ENCODE data around the gene ZBTB20.

Gene ZBTB20

DNA sequence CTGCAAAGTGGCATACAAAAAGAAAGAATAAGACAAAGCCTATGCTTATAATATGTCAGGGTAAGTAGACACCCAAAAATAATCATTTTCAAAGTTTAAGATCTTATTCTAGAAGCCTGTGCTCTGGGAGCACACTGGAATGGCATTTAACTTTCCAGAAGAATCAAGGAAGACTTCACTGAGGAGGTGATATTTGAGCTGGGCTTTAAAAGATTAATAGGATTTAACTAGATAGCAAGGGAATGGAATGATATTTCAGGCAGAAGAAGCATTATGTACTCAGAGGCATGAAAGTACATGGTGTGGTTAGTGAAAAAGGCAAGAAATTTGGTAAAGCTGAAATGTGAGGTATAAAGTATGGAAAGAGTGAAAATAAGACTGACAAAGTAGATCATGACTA, 106.8 kb downstream of the ZBTB20 start:
- no peaks in the 10 kb centered on the region for H3K9me3 ChIP-seq (ENCODE audit: control insufficient read depth in 2 of 2, low read length in 2 of 2)
- H3K27ac ChIP-seq (ENCODE audit: low read depth in 2 of 2, low read length in 2 of 2), result no peak overlapping the region
- H3K9ac ChIP-seq (ENCODE audit: low read depth in 1 of 2, low read length in 2 of 2), result no peak overlapping the region
- H3K27me3 ChIP-seq (ENCODE audit: control insufficient read depth in 2 of 2, insufficient read depth in 2 of 2, low read length in 2 of 2), result no peaks in the 10 kb centered on the region
- no peaks in the 10 kb centered on the region for H3K36me3 ChIP-seq (ENCODE audit: control insufficient read depth in 2 of 2, insufficient read depth in 2 of 2, low read length in 2 of 2)
- no peak overlapping the region for H3K4me3 ChIP-seq (ENCODE audit: low read length in 2 of 2)
- no peaks in the 10 kb centered on the region for H3K4me1 ChIP-seq (ENCODE audit: control insufficient read depth in 2 of 2, insufficient read depth in 2 of 2, low read length in 2 of 2)

DNA sequence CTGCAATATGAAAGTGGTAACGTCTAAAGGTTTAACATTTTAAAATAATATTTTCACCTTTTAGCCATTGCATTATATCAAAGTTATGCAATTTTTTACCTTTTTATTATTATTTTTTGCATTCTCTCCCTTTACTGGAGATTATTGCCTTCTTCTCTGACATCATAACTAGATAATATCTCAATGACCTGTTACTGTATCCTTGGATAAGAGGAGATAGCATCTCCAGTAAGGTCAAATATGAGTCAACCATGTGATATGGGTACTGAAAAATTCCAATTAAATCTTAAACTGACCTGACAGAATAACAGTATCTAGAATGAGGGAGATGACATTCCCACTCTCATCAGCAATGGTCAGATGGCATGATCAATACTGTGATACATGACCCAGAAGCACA, 108.3 kb downstream of the ZBTB20 start:
- Histone ChIP-seq H3K9me3 (ENCODE audit: control insufficient read depth in 2 of 2, low read length in 2 of 2) (no peaks in the 10 kb centered on the region), H3K36me3 (ENCODE audit: control insufficient read depth in 2 of 2, insufficient read depth in 2 of 2, low read length in 2 of 2) (no peaks in the 10 kb centered on the region), H3K4me1 (ENCODE audit: control insufficient read depth in 2 of 2, insufficient read depth in 2 of 2, low read length in 2 of 2) (no peaks in the 10 kb centered on the region), H3K27me3 (ENCODE audit: control insufficient read depth in 2 of 2, insufficient read depth in 2 of 2, low read length in 2 of 2) (no peaks in the 10 kb centered on the region), H3K4me3 (ENCODE audit: low read length in 2 of 2) (no peak overlapping the region), H3K9ac (ENCODE audit: low read depth in 1 of 2, low read length in 2 of 2) (no peak overlapping the region), H3K27ac (ENCODE audit: low read depth in 2 of 2, low read length in 2 of 2) (no peak overlapping the region)

DNA sequence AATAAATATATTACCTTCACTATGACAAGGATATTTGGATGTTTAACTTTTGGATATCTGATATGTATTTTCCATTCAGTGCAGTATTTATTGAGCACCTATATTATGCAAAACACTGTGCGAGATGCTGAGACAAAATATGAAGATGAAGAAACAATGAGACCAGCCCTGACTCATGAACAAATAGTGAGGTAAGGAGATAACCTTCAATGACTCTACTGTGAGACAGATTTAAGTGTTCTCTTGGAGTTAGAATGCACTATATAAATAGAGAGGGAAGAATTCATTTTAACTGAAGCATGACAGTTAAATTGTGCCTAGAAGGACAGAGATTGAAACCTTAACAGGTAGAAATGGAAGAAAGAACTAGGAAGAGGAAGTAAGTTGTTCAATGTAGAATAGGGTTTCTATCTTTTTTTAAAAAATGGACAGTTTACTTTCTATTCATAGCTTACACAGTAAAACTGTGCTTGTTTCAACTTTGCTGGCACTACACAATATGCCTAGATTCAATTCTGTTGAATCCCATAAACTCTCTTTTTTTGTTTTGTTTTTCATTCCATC, 124.2 kb downstream of the ZBTB20 start:
- Histone ChIP-seq H3K9me3 (ENCODE audit: control insufficient read depth in 2 of 2, low read length in 2 of 2) (no peaks in the 10 kb centered on the region), H3K9ac (ENCODE audit: low read depth in 1 of 2, low read length in 2 of 2) (no peak overlapping the region), H3K4me1 (ENCODE audit: control insufficient read depth in 2 of 2, insufficient read depth in 2 of 2, low read length in 2 of 2) (no peaks in the 10 kb centered on the region), H3K4me3 (ENCODE audit: low read length in 2 of 2) (no peak overlapping the region), H3K27ac (ENCODE audit: low read depth in 2 of 2, low read length in 2 of 2) (no peak overlapping the region), H3K27me3 (ENCODE audit: control insufficient read depth in 2 of 2, insufficient read depth in 2 of 2, low read length in 2 of 2) (no peaks in the 10 kb centered on the region), H3K36me3 (ENCODE audit: control insufficient read depth in 2 of 2, insufficient read depth in 2 of 2, low read length in 2 of 2) (no peaks in the 10 kb centered on the region)

DNA sequence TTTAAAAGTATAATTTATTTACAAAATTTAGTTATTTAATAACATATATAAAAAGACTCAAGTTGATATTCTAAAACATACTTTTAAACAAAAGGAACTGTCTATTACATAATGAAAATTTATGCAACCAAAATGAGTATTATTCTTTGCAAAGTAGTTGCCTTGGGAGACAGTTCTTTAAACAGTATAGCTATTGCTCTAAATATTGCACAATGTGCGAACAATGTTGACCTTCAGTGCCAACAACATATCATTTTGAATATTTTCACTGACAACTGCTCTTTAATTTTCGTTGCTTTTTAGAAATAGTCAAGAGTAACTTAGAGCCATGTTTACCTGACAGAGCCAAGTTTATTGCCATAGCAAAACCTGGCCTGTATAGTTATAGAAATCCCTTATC, 124.9 kb downstream of the ZBTB20 start:
- H3K9me3 ChIP-seq (ENCODE audit: control insufficient read depth in 2 of 2, low read length in 2 of 2), result no peaks in the 10 kb centered on the region
- no peak overlapping the region for H3K9ac ChIP-seq (ENCODE audit: low read depth in 1 of 2, low read length in 2 of 2)
- H3K4me3 ChIP-seq (ENCODE audit: low read length in 2 of 2), result no peak overlapping the region
- H3K36me3 ChIP-seq (ENCODE audit: control insufficient read depth in 2 of 2, insufficient read depth in 2 of 2, low read length in 2 of 2), result no peaks in the 10 kb centered on the region
- H3K27ac ChIP-seq (ENCODE audit: low read depth in 2 of 2, low read length in 2 of 2), result no peak overlapping the region
- no peaks in the 10 kb centered on the region for H3K4me1 ChIP-seq (ENCODE audit: control insufficient read depth in 2 of 2, insufficient read depth in 2 of 2, low read length in 2 of 2)
- H3K27me3 ChIP-seq (ENCODE audit: control insufficient read depth in 2 of 2, insufficient read depth in 2 of 2, low read length in 2 of 2), result no peaks in the 10 kb centered on the region

DNA sequence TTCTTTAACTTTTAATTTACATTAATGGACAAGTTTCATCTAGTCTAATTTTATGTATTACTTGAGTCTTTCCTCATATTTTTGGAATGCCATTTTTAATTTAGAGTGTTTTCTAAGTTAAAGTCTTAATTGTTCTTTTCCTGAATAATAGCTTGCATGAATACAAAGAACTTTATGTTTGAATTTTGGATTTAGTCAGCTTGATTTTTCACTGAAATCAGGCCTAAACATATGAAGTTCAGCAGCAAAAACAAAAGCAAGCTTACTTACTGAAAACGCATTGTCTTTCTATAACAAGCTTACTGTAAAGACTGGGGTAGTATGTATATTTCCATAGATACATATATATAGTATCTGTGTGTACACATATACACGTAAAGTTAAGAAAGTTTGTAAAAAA, 126.0 kb downstream of the ZBTB20 start:
- Histone ChIP-seq H3K9ac (ENCODE audit: low read depth in 1 of 2, low read length in 2 of 2) (no peak overlapping the region), H3K36me3 (ENCODE audit: control insufficient read depth in 2 of 2, insufficient read depth in 2 of 2, low read length in 2 of 2) (no peaks in the 10 kb centered on the region), H3K4me1 (ENCODE audit: control insufficient read depth in 2 of 2, insufficient read depth in 2 of 2, low read length in 2 of 2) (no peaks in the 10 kb centered on the region), H3K4me3 (ENCODE audit: low read length in 2 of 2) (no peak overlapping the region), H3K27ac (ENCODE audit: low read depth in 2 of 2, low read length in 2 of 2) (no peak overlapping the region), H3K27me3 (ENCODE audit: control insufficient read depth in 2 of 2, insufficient read depth in 2 of 2, low read length in 2 of 2) (no peaks in the 10 kb centered on the region), H3K9me3 (ENCODE audit: control insufficient read depth in 2 of 2, low read length in 2 of 2) (peaks cover 0 to 5% of the 10 kb centered on the region in 2 donors)

DNA sequence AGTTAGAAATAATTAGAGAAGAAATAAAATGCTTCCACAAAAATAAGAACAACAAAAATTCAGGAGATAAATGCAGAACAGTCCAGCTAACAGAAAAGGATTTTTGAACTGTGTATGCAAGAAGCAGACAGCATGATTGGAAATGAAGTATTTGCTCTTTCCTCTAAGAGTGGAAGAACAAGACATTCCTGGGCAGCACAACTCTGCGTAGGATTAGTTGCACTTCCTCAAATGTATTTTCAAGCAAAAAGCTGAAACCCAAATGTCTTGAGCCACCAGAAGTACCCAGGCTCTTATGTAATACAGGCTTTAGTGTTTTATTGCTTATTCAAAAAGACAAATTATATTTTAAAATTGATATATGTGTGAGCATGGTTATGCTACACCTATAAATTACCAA, 127.2 kb downstream of the ZBTB20 start:
- Histone ChIP-seq H3K4me1 (ENCODE audit: control insufficient read depth in 2 of 2, insufficient read depth in 2 of 2, low read length in 2 of 2) (no peaks in the 10 kb centered on the region), H3K27ac (ENCODE audit: low read depth in 2 of 2, low read length in 2 of 2) (no peak overlapping the region), H3K9ac (ENCODE audit: low read depth in 1 of 2, low read length in 2 of 2) (no peak overlapping the region), H3K9me3 (ENCODE audit: control insufficient read depth in 2 of 2, low read length in 2 of 2) (peaks cover 0 to 5% of the 10 kb centered on the region in 2 donors), H3K4me3 (ENCODE audit: low read length in 2 of 2) (no peak overlapping the region), H3K36me3 (ENCODE audit: control insufficient read depth in 2 of 2, insufficient read depth in 2 of 2, low read length in 2 of 2) (no peaks in the 10 kb centered on the region), H3K27me3 (ENCODE audit: control insufficient read depth in 2 of 2, insufficient read depth in 2 of 2, low read length in 2 of 2) (no peaks in the 10 kb centered on the region)

DNA sequence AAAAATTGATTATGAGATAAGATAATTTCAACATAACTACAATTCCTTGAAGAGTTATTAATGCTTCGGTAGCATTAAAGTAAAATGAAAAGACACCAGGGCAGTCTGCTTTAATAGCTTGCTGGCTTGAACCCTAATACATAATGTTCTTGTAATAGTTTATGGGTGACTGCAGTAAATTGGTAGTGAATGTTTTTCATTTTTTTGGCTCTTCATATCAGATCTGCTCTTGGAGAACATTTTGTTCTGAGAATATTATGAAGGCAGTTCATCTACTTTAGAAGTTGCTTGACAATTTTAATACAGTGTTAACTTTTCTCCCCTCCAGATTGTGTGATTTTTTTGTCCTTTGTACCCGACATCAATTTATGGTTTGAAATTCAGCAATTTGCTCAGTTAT, 128.4 kb downstream of the ZBTB20 start:
- Histone ChIP-seq H3K27me3 (ENCODE audit: control insufficient read depth in 2 of 2, insufficient read depth in 2 of 2, low read length in 2 of 2) (no peaks in the 10 kb centered on the region), H3K4me3 (ENCODE audit: low read length in 2 of 2) (no peak overlapping the region), H3K36me3 (ENCODE audit: control insufficient read depth in 2 of 2, insufficient read depth in 2 of 2, low read length in 2 of 2) (no peaks in the 10 kb centered on the region), H3K4me1 (ENCODE audit: control insufficient read depth in 2 of 2, insufficient read depth in 2 of 2, low read length in 2 of 2) (no peaks in the 10 kb centered on the region), H3K9me3 (ENCODE audit: control insufficient read depth in 2 of 2, low read length in 2 of 2) (peaks cover 0 to 5% of the 10 kb centered on the region in 2 donors), H3K9ac (ENCODE audit: low read depth in 1 of 2, low read length in 2 of 2) (no peak overlapping the region), H3K27ac (ENCODE audit: low read depth in 2 of 2, low read length in 2 of 2) (no peak overlapping the region)

DNA sequence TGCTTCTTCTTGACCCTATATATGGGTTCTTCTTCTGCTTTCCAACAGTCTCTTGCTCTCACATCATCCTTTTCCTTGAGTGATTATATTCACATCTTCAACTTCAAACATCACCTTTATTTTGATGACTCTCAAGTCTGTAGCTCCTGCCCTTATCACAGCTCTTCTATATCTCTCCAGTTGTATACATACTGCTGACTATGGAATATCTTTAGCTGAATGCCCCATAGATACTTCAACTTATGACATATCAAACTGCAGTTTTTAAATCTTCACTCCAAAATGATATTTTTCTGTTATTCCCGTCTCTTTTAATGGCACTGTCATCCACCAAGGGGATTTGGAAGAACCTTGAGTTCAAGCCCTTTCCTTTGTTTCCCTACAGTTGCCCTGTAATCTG, 139.1 kb downstream of the ZBTB20 start:
- H3K9me3 ChIP-seq (ENCODE audit: control insufficient read depth in 2 of 2, low read length in 2 of 2), result no peaks in the 10 kb centered on the region
- H3K27me3 ChIP-seq (ENCODE audit: control insufficient read depth in 2 of 2, insufficient read depth in 2 of 2, low read length in 2 of 2), result no peaks in the 10 kb centered on the region
- no peaks in the 10 kb centered on the region for H3K36me3 ChIP-seq (ENCODE audit: control insufficient read depth in 2 of 2, insufficient read depth in 2 of 2, low read length in 2 of 2)
- no peak overlapping the region for H3K4me3 ChIP-seq (ENCODE audit: low read length in 2 of 2)
- H3K4me1 ChIP-seq (ENCODE audit: control insufficient read depth in 2 of 2, insufficient read depth in 2 of 2, low read length in 2 of 2), result no peaks in the 10 kb centered on the region
- H3K27ac ChIP-seq (ENCODE audit: low read depth in 2 of 2, low read length in 2 of 2), result no peak overlapping the region
- no peak overlapping the region for H3K9ac ChIP-seq (ENCODE audit: low read depth in 1 of 2, low read length in 2 of 2)

DNA sequence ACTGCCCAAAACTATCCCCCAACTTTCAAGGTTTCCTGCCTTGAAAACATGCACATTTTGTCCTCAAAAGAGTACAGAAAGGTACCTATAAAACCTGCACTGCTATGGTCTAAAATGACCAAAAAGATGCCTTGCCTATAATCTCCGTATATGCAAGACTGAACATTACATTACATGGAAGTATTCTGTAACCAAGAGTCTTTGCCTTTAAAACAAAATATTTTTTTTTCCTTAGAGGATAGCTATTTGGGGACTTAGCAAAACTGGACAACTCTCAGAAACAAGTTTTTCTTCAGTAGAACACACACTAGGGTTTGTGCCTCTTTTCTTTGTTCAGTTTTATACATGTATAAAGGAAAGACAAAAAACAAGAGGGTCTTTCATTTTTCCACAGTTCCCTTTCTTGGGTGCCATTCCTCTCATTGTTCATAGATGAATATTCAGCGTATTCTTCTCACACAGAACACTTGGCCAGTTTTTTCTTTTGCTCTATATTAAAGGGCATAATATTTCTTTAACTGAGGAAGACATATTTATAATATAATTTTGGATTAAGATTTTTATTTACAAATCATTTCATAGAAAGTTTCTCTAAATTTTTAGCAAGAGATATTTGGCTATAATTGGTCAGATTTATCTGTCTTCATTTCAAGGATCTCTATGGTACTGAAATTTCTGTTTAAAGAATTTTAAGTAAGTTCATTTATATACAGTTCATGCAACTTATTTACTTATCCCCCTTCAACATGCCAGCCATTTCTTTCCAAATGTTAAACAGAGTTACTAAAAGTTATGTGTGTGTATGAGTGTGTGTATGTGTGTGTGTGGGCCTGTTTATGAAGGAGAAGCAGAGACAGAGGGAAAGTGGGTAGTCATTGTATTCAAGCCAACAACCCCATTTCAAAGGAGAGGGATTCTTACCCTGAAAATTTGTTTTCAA, 142.6 kb downstream of the ZBTB20 start:
- no peak overlapping the region for H3K9ac ChIP-seq (ENCODE audit: low read depth in 1 of 2, low read length in 2 of 2)
- no peaks in the 10 kb centered on the region for H3K36me3 ChIP-seq (ENCODE audit: control insufficient read depth in 2 of 2, insufficient read depth in 2 of 2, low read length in 2 of 2)
- no peak overlapping the region for H3K27ac ChIP-seq (ENCODE audit: low read depth in 2 of 2, low read length in 2 of 2)
- no peaks in the 10 kb centered on the region for H3K9me3 ChIP-seq (ENCODE audit: control insufficient read depth in 2 of 2, low read length in 2 of 2)
- no peaks in the 10 kb centered on the region for H3K27me3 ChIP-seq (ENCODE audit: control insufficient read depth in 2 of 2, insufficient read depth in 2 of 2, low read length in 2 of 2)
- no peaks in the 10 kb centered on the region for H3K4me1 ChIP-seq (ENCODE audit: control insufficient read depth in 2 of 2, insufficient read depth in 2 of 2, low read length in 2 of 2)
- H3K4me3 ChIP-seq (ENCODE audit: low read length in 2 of 2), result no peak overlapping the region

DNA sequence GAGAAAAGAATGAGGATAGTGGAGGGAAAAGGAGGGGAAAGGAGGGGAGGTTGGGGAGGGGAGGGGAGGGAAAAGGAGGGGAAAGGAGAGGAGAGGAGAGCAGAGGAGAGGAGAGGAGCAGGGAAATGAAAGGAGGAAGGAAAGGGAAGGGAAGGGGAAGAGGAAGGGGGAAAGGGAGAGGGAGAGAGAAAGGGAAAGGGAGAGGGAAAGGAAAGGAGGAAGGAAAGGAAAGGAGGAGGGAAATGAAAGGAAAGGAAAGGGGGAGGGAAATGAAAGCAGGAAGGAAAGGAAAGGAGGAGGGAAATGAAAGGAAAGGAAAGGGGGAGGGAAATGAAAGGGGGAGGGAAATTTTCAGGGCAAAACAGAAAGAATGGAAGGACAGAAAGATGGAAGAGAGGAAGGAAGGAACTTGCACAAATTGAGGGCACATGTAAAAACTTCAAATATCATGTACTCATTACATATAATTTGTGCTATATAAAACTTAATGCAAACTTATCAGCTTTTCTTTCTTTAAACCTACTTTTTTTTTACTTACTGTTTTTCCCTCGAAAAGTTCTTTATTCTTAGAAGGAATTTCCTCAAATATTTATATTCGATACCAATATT, 148.0 kb downstream of the ZBTB20 start:
- Histone ChIP-seq H3K4me1 (ENCODE audit: control insufficient read depth in 2 of 2, insufficient read depth in 2 of 2, low read length in 2 of 2) (no peaks in the 10 kb centered on the region), H3K9ac (ENCODE audit: low read depth in 1 of 2, low read length in 2 of 2) (no peak overlapping the region), H3K9me3 (ENCODE audit: control insufficient read depth in 2 of 2, low read length in 2 of 2) (no peaks in the 10 kb centered on the region), H3K4me3 (ENCODE audit: low read length in 2 of 2) (no peak overlapping the region), H3K36me3 (ENCODE audit: control insufficient read depth in 2 of 2, insufficient read depth in 2 of 2, low read length in 2 of 2) (no peaks in the 10 kb centered on the region), H3K27me3 (ENCODE audit: control insufficient read depth in 2 of 2, insufficient read depth in 2 of 2, low read length in 2 of 2) (no peaks in the 10 kb centered on the region), H3K27ac (ENCODE audit: low read depth in 2 of 2, low read length in 2 of 2) (no peak overlapping the region)

Data from mucosa of rectum (tissue), 2 donors.